Measurements from ENCODE around the gene NXNL2. TPM values are rescaled to one million over a fixed set of nuclear protein-coding genes. Genes with fewer than 3 reads are reported as not detected.

The NXNL2 gene
- total and polyA plus RNA-seq, 2 experiments from 2014 or later = 3.4 to 5.1 TPM

DNA sequence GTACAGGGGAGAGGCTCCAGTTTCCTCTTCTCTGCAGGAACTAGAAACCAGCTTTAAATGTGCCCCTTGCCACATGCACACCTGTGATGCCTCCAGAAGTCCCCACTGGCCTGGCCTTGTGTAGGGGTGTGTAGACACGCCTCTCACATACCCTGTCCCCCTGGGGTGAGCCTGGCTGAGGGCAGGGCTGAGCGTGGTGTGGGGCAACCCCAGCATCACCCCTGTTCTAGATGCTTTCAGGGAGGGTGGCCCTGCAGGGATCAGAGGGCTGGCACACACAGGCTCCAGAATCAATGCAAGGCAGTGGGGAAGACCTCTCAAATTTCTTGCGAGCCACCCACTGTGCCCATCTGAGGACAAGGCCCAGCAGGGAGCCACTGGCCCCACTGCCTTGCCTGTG is 54.7 kb downstream of the NXNL2 start (continued):
- TF ChIP-seq, protein P1, sequence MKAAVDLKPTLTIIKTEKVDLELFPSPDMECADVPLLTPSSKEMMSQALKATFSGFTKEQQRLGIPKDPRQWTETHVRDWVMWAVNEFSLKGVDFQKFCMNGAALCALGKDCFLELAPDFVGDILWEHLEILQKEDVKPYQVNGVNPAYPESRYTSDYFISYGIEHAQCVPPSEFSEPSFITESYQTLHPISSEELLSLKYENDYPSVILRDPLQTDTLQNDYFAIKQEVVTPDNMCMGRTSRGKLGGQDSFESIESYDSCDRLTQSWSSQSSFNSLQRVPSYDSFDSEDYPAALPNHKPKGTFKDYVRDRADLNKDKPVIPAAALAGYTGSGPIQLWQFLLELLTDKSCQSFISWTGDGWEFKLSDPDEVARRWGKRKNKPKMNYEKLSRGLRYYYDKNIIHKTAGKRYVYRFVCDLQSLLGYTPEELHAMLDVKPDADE (IDR thresholded peaks at IDR 0.05) = no peak
- no peak for TF ChIP-seq EZH2 (IDR thresholded peaks at IDR 0.05; ENCODE audit: low read depth, unreplicated experiment)
- no peak for TF ChIP-seq STAT1 (IDR thresholded peaks at IDR 0.05; ENCODE audit: unreplicated experiment)

DNA sequence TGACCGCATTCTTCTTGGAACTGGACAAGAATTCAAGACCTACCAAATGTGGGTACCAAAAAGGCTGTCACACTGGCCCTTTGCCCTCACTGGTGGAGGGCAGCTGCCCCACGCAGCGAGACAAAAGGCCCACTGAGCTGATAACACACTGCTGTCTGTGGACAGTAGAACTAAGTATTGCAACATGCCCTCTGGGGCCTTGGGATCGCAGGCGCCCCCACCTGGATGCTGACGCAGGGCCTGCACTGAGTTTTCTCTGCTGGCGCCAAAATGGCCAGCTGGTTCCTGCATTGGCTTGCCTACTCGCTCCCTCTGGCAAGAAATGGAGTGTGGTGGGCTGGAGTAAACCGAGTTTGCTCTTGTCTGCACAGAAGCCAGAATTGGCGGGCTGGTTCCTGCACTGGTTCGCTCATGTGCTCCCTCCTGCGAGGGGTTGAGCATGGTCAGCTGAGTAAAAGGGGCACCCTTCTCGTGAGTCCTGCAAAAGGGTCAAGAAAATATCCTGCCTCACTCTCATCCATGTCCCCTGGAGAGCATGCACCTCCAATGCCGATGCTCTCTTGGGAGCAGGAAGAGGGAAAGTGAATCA is 55.7 kb downstream of the NXNL2 start:
- H2AFZ ChIP-seq = peak overlapping the region; percentile 93
- H3K27ac ChIP-seq (ENCODE audit: low read depth) = no peak overlapping the region
- no peak overlapping the region for H3K4me2 ChIP-seq
- peaks cover 4% of the 10 kb centered on the region for H3K27me3 Mint-ChIP-seq (ENCODE audit: insufficient read depth, low read depth, poor library complexity)
- no peaks in the 10 kb centered on the region; the same call in 2 of the 3 replicates for H3K9me3 Mint-ChIP-seq
- no peaks in the 10 kb centered on the region for H4K20me1 ChIP-seq (replicated peaks; ENCODE audit: insufficient read depth)
- H3K4me1 ChIP-seq (ENCODE audit: insufficient read depth) = no peaks in the 10 kb centered on the region
- no peaks in the 10 kb centered on the region for H3F3A ChIP-seq (replicated peaks; ENCODE audit: low read depth)
- H3K79me2 ChIP-seq (replicated peaks; ENCODE audit: insufficient read depth) = no peaks in the 10 kb centered on the region
- ATAC-seq (peak; percentile 92), DNase-seq (ENCODE audit: low spot score) (peak; percentile 74)
- H3K27ac Mint-ChIP-seq = no peak overlapping the region
- peaks cover 7% of the 10 kb centered on the region; the same call in 2 of the 3 replicates for H3K4me1 Mint-ChIP-seq
- no peak overlapping the region for H3K4me3 ChIP-seq
- no peaks in the 10 kb centered on the region for H3K36me3 ChIP-seq (ENCODE audit: insufficient read depth)
- no peaks in the 10 kb centered on the region for H3K9me2 ChIP-seq (ENCODE audit: insufficient read depth)
- H3K36me3 Mint-ChIP-seq (ENCODE audit: low read depth) = no peaks in the 10 kb centered on the region
- H3K27me3 ChIP-seq (ENCODE audit: insufficient read depth) = no peaks in the 10 kb centered on the region
- TF ChIP-seq ZNF331 (CRISPR knock-in tag; IDR thresholded peaks at IDR 0.05; ENCODE audit: low read depth) (no peak), CREB1 (CRISPR knock-in tag; IDR thresholded peaks at IDR 0.05; ENCODE audit: low read depth) (0 out of 2 replicates have a peak, but pooled peaks have one; percentile 26)
- TF ChIP-seq, protein P2, sequence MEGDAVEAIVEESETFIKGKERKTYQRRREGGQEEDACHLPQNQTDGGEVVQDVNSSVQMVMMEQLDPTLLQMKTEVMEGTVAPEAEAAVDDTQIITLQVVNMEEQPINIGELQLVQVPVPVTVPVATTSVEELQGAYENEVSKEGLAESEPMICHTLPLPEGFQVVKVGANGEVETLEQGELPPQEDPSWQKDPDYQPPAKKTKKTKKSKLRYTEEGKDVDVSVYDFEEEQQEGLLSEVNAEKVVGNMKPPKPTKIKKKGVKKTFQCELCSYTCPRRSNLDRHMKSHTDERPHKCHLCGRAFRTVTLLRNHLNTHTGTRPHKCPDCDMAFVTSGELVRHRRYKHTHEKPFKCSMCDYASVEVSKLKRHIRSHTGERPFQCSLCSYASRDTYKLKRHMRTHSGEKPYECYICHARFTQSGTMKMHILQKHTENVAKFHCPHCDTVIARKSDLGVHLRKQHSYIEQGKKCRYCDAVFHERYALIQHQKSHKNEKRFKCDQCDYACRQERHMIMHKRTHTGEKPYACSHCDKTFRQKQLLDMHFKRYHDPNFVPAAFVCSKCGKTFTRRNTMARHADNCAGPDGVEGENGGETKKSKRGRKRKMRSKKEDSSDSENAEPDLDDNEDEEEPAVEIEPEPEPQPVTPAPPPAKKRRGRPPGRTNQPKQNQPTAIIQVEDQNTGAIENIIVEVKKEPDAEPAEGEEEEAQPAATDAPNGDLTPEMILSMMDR (conservative IDR thresholded peaks at IDR 0.05; ENCODE audit: low read depth in 2 of 2) = peak; percentile 59 to 88
- H3K4me3 Mint-ChIP-seq = no peak overlapping the region

DNA sequence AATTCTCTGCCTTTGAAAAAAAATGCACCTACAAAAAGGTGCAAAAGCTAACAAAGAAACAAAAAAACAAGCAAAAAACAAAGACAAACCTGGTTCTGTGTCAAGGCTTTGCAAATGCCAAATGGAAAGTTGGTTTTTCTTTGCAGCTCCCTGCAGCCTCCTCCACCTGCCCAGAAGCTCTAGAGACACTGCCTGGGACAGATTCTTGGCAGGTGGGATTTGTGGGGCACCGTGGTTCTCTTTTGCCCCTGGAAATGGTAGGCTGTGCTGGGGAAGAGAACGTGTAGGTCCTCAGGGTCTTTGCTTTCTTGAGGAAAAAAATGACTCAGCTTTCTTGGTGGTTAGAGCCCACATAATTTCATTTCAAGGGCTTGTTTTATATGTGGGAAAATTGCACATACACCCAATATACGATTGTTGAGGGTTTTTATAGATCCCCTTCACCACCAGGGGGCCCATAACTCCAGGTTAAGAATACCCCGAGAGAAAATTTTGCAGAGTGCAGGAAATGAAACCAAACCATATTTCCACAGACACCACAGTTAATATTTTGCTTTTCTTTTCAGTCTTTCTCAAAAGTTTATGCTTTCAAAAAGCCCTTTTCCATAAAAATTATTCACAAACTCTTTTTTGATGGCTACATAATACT is 58.7 kb downstream of the NXNL2 start:
- H3K9me2 ChIP-seq (ENCODE audit: insufficient read depth) = no peaks in the 10 kb centered on the region
- H3K4me2 ChIP-seq = no peak overlapping the region
- Mint-ChIP-seq H3K36me3 (ENCODE audit: low read depth) (no peaks in the 10 kb centered on the region), H3K27ac (no peak overlapping the region), H3K27me3 (ENCODE audit: insufficient read depth, low read depth, poor library complexity) (peaks cover 2% of the 10 kb centered on the region), H3K4me1 (peaks cover 7% of the 10 kb centered on the region; the same call in 2 of the 3 replicates), H3K4me3 (no peak overlapping the region), H3K9me3 (no peaks in the 10 kb centered on the region)
- no peak overlapping the region for H3K27ac ChIP-seq (ENCODE audit: low read depth)
- H2AFZ ChIP-seq = peak overlapping the region; percentile 66; the same call in 1 of the 2 replicates
- no peak overlapping the region for H3K4me3 ChIP-seq
- DNase-seq (ENCODE audit: low spot score) (peak; percentile 65), ATAC-seq (peak; percentile 30; the same call in 2 of the 3 replicates)
- no peaks in the 10 kb centered on the region for H3K79me2 ChIP-seq (replicated peaks; ENCODE audit: insufficient read depth)
- H3K27me3 ChIP-seq (ENCODE audit: insufficient read depth) = no peaks in the 10 kb centered on the region
- H3K4me1 ChIP-seq (ENCODE audit: insufficient read depth) = no peaks in the 10 kb centered on the region
- no peaks in the 10 kb centered on the region for H3K36me3 ChIP-seq (ENCODE audit: insufficient read depth)
- TF ChIP-seq EZH2 (IDR thresholded peaks at IDR 0.05; ENCODE audit: low read depth, unreplicated experiment) = no peak
- TF ChIP-seq, protein P2 (conservative IDR thresholded peaks at IDR 0.05; ENCODE audit: low read depth in 2 of 2) = peak; percentile 67 to 92
- H4K20me1 ChIP-seq (replicated peaks; ENCODE audit: insufficient read depth) = no peaks in the 10 kb centered on the region
- no peaks in the 10 kb centered on the region for H3F3A ChIP-seq (replicated peaks; ENCODE audit: low read depth)

Other genes with a start within 250 kb of the NXNL2 start
- gene SPIN1, start 146.7 kb upstream of the NXNL2 start, total RNA-seq (2014; rRNA removed; shearing (Covaris generic)) = 144 and 158 TPM in 2 replicates
- gene SPIN1, start 146.7 kb upstream of the NXNL2 start, polyA plus RNA-seq (2016; fragmentation: Nextera tagmentation; extraction: Ambion mirVana) = 48.6 and 49.0 TPM in 2 replicates